ENCODE measurements around the gene AFAP1. TPM values are rescaled to one million over a fixed set of nuclear protein-coding genes. Genes with fewer than 3 reads are reported as not detected.

The AFAP1 gene
- total and polyA plus RNA-seq, 2 of the 4 experiments (the other 2 are of a cell fraction): 48.2 to 80.9 TPM

GRCh38 chr4:7731437-7731836 lies 208.2 kb downstream of the AFAP1 start:
- H2AFZ ChIP-seq (replicated peaks; ENCODE audit: low read length, poor library complexity): no peak overlapping the region
- H3K14ac ChIP-seq (replicated peaks; ENCODE audit: low read depth, low read length): no peak overlapping the region
- no peak overlapping the region for H3K23ac ChIP-seq (ENCODE audit: low read depth, low read length)
- H3K36me3 ChIP-seq (ENCODE audit: control insufficient read depth, insufficient read depth, low read length): no peaks in the 10 kb centered on the region
- DNase-seq: no peak
- no peak overlapping the region for H2BK15ac ChIP-seq (ENCODE audit: low read depth, low read length)
- H3K56ac ChIP-seq (ENCODE audit: extremely low read depth, insufficient read depth, low read length): no peak overlapping the region
- H3K9ac ChIP-seq (ENCODE audit: low read depth, low read length): no peak overlapping the region
- no peak overlapping the region for H3K4me2 ChIP-seq (ENCODE audit: low read depth, low read length)
- H3K4me3 ChIP-seq (ENCODE audit: insufficient read depth, low read depth, low read length): no peak overlapping the region
- H2AK5ac ChIP-seq (ENCODE audit: low read depth, low read length): no peak overlapping the region
- H4K91ac ChIP-seq (ENCODE audit: insufficient read depth, low read depth, low read length): no peak overlapping the region
- H3K9me1 ChIP-seq (ENCODE audit: insufficient read depth, low read length): no peaks in the 10 kb centered on the region
- H2BK5ac ChIP-seq (ENCODE audit: low read depth, low read length, poor library complexity, severe bottlenecking): no peak overlapping the region
- H4K20me1 ChIP-seq (ENCODE audit: insufficient read depth, low read length): no peaks in the 10 kb centered on the region; the same call in 1 of the 2 replicates
- H4K8ac ChIP-seq (ENCODE audit: low read depth in 2 of 2, low read length in 2 of 2): no peak overlapping the region
- H3K4me1 ChIP-seq (ENCODE audit: control insufficient read depth, insufficient read depth, low read length): no peaks in the 10 kb centered on the region
- dilution Hi-C loops (cut with HindIII; ENCODE audit: low sequenced_read_pairs, unreplicated experiment) (no loop called here), intact Hi-C loops (cut with micrococcal nuclease) (no loop called here), in situ Hi-C loops (cut with MboI; ENCODE audit: low sequenced_read_pairs) (no loop called here)
- no peak overlapping the region for H2BK20ac ChIP-seq (ENCODE audit: low read depth, low read length)
- TF ChIP-seq RFX5 (IDR thresholded peaks at IDR 0.05; ENCODE audit: low read depth, low read length): no peak
- TF ChIP-seq CTCF (conservative IDR thresholded peaks at IDR 0.05; ENCODE audit: low read depth, low read length): no peak
- TF ChIP-seq, protein P1, sequence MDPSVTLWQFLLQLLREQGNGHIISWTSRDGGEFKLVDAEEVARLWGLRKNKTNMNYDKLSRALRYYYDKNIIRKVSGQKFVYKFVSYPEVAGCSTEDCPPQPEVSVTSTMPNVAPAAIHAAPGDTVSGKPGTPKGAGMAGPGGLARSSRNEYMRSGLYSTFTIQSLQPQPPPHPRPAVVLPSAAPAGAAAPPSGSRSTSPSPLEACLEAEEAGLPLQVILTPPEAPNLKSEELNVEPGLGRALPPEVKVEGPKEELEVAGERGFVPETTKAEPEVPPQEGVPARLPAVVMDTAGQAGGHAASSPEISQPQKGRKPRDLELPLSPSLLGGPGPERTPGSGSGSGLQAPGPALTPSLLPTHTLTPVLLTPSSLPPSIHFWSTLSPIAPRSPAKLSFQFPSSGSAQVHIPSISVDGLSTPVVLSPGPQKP (IDR thresholded peaks at IDR 0.05; ENCODE audit: borderline replicate concordance, low read depth, low read length): no peak
- TF ChIP-seq, protein P2, sequence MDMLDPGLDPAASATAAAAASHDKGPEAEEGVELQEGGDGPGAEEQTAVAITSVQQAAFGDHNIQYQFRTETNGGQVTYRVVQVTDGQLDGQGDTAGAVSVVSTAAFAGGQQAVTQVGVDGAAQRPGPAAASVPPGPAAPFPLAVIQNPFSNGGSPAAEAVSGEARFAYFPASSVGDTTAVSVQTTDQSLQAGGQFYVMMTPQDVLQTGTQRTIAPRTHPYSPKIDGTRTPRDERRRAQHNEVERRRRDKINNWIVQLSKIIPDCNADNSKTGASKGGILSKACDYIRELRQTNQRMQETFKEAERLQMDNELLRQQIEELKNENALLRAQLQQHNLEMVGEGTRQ (IDR thresholded peaks at IDR 0.05; ENCODE audit: low read depth, low read length): no peak
- H3K27ac ChIP-seq (ENCODE audit: insufficient read depth, low read length): no peak overlapping the region
- H3K4ac ChIP-seq (ENCODE audit: low read depth, low read length): no peak overlapping the region
- ChIA-PET CTCF (no interaction called here), POLR2A (ENCODE audit: unreplicated experiment) (no interaction called here)
- no CpG with 5 or more reads among the region's 4 CpGs for WGBS, 2 experiments (ENCODE audit: extremely low coverage in 2 of 2, insufficient read length in 1 of 2)
- H3K9me3 ChIP-seq (ENCODE audit: control insufficient read depth, insufficient read depth, low read length): no peaks in the 10 kb centered on the region
- no peaks in the 10 kb centered on the region for H3K79me1 ChIP-seq (ENCODE audit: low read depth in 1 of 2, low read length in 2 of 2)
- no peak for ATAC-seq (ENCODE audit: low read depth)
- BruUV-seq (replicated peaks): no TSS peak
- H2BK120ac ChIP-seq (ENCODE audit: low read depth, low read length): no peak overlapping the region
- H4K5ac ChIP-seq (ENCODE audit: low read depth, low read length): no peak overlapping the region
- H3K18ac ChIP-seq (ENCODE audit: low read depth, low read length): no peak overlapping the region
- H2AK9ac ChIP-seq (replicated peaks; ENCODE audit: low read depth, low read length, poor library complexity): no peak overlapping the region
- peaks cover 29% of the 10 kb centered on the region for H3K27me3 ChIP-seq (ENCODE audit: control insufficient read depth, insufficient read depth, low read length)

All from IMR-90 (cell line).